Fibroblast of skin of abdomen (primary cell): ENCODE measurements around the gene TBC1D19.
A peak's percentile ranks its signal among the peaks of the same experiment; 100 is the strongest.

Experiments used
- DNase-seq: peaks from one replicate; pipeline ENCODE4 v3.0.0-alpha.2; 2013

The TBC1D19 gene

DNA sequence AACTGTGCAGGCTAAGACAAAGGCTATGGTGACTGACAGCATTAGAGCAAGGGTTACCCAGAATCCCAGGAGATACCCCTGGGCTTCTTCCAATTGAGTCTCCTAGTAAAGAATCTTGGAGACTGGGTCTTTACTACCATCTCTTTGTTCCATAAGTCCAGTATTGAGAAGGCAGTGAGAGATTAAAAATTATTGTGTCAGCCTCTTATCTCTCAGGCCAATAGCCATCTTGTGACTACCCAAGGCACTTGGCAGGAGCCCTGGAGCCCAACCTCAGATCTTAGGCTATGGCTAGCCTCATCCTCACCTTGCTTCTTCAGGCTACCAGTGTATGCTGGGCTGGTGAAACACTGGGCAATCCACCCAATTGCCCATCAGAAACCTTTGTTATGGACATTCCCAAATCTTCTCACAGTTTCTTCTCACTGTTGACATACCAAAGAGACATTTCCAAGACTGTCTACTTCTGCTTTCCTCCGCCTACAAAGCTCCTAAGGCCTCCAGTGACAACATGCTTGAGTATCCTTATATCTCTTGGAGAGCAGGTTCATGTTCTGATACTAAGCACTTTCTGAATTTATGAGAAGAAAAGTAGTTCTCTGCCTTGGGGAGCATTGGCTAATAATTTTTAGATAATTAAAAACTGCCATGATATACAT is 200.5 kb downstream of the TBC1D19 start:
- no peak for DNase-seq

DNA sequence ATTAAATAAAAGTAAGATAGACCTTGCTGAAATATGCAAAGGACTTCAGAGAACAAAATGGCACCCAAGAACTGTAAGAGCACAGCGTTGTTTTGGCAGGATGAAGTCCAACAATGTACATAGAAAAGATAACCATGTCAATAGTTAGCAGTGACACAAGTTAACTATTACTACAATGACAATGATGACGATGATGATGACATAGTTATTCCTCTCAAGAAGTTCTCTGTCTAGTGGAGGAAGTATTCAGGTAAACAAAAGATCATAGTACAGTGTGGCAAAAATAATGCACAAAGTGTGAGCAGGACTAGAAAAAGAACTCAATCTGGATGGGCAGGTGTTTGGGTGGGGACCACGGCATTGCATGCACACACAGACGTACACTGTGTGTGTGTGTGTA is 201.4 kb downstream of the TBC1D19 start:
- DNase-seq = no peak

DNA sequence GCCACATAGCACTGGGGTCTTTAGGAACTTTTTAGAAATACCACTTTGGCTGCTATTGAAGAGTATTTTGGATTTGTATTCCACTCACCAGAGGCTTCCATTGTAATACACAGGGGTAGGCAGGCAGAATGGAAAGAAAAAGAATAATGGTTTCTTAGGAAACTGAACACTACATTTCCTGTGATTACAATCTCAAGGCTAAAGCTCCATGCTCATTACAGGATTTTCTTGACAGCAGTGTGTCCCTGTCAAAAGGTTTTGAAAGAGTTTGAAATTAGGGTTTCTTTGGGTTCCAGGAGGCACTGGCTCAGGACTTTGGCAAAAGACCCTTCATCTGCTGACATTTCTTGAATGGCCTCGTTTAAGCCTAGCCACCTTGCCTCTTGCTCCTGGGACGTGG is 201.9 kb downstream of the TBC1D19 start:
- DNase-seq = no peak

DNA sequence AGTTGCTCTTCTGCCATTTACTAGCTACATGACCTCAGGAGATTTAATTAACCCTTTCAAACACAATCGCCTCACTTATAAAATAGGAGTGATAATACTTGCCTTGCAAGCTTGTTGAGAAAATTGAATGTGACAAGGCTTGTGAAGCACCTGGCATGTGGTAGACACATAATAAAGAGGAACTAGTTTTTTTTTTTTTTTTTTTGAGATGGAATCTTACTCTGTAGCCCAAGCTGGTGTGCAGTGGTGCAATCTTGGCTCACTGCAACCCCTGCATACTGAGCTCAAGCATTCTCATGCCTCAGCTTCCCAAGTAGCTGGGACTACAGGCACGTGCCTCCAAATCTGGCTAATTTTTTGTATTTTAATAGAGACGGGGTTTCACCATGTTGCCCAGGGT is 203.0 kb downstream of the TBC1D19 start:
- DNase-seq = no peak

DNA sequence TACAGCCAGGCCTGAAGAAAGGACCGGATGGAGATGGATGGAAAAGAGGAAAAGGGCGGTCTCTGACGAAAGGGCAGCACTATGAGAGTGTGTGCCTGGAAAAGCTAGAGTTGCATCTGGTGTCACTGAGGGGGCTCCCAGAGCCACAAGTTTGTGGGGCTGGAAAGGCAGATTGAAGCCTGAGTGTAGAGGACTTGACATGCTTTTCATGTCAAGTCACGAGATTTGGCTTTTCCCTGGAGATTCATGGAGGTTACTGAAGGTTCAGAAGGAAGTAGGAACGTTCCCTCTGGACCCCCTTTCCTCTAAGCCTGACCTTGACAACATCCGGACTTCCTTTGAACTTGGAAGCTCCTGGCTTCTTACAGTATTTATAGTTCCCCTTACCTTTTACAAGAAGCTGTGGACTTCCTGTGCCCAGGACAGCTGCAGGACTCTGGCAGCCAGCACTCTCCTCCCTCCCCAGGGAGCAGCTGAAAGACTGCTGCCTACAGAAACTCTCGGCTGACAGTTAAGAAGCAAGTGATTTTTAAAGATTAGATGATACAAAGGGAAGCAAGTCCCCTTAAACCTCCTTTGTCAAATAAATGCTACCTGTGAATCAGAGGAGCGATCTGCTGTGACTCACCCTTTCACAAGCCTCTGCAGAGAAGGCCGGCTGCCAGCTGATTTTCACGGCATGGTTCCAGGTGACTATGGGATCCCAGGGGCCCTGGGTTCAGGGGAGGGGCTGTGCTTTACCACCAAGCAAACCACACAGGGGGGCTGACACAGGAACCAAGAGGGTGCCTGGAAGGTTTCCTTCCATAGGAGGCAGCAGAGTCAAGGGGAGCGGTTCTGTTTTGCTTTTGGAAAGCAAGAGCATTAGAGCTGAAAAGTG is 203.8 kb downstream of the TBC1D19 start:
- DNase-seq = peak; percentile 59

GRCh38 chr4:26788341-26788733 is 204.5 kb downstream of the TBC1D19 start:
- DNase-seq = no peak

DNA sequence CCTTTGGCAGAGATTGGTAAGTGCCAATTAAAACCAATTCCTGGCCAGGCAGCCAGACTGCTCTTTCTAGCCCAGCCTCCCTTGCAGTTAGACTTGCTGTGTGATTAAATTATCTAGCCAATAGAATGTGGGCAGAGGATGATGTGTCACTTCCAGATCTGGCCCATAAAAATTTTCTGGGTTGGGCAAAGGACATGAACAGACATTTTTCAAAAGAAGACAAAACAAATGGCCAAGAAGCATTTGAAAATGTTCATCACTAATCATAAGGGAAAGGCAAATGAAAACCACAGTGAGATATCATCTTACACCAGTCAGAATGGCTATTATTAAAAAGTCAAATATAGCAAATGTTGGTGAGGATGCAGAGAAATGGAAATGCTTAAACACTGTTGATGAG is 205.3 kb downstream of the TBC1D19 start:
- peak; percentile 16 for DNase-seq

DNA sequence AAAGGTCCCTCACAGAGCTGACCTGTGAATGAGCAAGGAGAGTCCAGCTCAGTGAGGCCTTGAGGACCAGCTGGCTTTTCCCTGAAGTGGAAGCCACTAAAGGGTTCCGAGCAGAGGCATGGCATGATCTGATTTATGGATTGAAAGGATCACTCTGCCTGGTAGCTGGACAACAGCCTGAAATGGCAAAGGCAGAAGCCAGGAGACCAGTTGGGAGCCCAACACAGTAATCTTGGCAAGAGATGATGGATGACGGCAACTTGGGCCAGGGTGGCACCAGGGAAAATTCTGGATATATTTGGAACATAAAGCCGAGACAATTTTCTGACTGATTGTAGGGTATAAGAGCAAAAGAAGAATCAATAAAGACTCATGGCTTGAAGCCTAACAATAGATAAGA is 207.5 kb downstream of the TBC1D19 start:
- no peak for DNase-seq

DNA sequence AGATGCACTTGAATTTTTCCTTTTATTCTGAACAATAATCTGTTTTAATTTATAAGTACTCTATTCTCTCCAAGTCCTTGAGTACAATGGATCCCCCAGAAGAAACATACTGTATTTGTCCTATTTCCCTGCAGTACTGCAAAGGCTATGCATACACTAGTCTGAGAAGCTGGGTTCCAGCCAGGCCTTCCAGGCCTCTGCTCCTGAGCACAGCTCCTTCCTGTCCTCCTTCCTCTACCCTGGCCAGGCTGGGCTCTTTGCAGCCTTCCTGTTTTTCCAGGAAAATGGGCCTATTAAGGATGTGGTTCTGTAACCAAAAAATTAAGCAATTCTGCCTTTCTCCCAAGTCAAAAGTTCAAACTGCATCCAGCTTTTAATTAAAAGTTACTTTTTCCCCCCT is 208.8 kb downstream of the TBC1D19 start:
- DNase-seq = no peak

DNA sequence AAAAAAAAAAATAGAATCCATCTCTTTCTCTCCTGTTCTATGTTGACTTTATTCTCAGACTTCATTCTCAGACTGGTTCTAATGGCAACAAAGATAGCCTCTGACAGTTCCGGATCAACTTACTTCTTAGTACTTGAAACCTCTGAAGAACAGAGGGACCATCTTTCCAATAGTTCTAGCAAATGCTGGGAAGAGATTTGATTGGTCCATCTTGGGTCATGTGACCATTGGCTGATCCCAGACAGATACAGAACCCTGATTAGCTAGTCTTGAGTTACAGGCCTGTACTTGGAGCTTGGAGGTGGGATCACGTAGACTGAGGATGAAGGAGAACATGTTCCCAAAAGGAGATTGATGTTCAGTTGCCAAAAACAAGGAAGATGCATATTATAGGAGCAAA is 209.9 kb downstream of the TBC1D19 start:
- no peak for DNase-seq

DNA sequence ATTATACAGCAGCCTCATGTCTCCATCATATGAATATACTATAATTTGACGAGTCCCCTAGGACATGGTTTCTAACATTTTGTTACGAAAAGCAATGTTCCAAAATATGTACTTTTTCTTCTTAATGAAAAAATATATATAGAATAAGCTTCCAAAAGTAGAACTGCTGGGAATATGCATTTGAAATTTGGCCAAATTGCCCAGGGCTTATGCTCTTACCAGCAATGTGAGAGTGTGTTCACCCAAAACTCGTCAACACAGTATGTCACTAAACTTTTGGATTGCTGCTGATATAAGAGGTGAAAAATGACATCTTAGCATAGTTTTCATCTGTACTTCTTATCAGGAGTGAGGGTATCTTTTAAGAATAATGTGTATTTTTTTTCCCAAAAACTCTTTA is 212.2 kb downstream of the TBC1D19 start:
- no peak for DNase-seq

DNA sequence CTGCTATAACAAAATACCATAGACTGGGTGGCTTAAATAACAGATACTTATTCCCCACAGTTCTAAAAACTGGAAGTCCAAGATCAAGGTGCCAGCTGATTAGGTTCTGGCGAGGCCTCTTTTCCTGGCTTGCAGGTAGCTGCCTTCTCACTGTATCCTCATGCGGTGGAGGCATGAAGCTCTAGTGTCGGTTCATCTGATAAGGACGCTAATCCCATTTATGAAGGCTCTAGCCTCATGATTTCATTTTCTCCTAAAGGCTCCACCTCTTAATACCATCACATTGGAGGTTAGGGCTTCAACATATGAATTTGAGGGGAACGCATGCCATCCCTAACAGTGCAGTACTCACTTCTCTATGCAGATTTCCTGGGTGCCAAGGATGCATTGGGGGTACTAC is 218.9 kb downstream of the TBC1D19 start:
- no peak for DNase-seq

DNA sequence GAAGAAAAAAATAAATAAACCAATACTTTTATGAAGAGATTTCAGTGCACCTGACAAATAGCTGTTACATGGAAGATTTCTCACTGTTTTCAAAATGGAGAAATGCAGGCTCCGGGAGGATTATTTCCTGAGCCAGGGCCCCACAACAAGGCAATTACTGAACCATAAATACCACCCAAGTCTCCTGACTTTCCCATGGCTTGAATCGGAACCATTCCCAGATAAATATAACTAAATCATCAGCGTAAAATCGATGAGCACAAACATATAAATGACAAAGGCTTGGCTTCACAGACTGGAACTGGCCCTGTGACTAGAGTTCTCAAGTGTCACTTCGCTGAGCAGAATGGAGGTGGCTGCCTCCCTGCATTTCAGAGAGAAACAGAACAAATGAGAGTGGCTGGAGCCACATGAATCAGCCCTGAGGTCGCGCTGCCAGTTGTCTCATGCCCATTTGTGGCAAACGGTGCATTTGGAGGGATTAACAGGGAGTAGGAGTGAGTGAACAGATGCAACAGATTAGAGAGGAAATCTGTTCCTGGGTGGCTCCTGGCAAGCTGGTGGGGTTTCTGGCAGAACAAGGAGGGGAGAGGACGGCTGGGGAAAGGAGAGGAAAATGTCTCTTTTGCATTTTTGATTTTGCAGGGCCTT is 219.5 kb downstream of the TBC1D19 start:
- peak; percentile 11 for DNase-seq

- DNase-seq = no peak
These were observed 220.6 kb downstream of the TBC1D19 start for GRCh38 chr4:26804451-26804850.

GRCh38 chr4:26804925-26805324 is 221.0 kb downstream of the TBC1D19 start:
- DNase-seq = no peak
